Measurements from ENCODE around the gene ESPN.

- TF ChIP-seq EP300 (IDR thresholded peaks at IDR 0.05), result no peak
- no peak for TF ChIP-seq CTCF (IDR thresholded peaks at IDR 0.05)
These were observed 25.3 kb upstream of the ESPN start for GRCh38 chr1:6399294-6399693.
